Neural progenitor cell (in vitro differentiated cells): ENCODE data around the gene PLVAP.

Experiments used
- CTCF ChIP-seq: fragments of 200-600 bp; sonication (generic); IDR thresholded peaks from 2 replicates; pipeline ENCODE4 v1.5.1; 2017; ENCODE audit warnings: antibody characterized with exemption, mild to moderate bottlenecking
- EZH2 ChIP-seq: fragments of 200-600 bp; sonication (generic); IDR thresholded peaks from 2 replicates; pipeline ENCODE4 v1.6.1; 2017; ENCODE audit warnings: antibody characterized with exemption, mild to moderate bottlenecking, moderate library complexity

GRCh38 chr19:17303940-17304267 lies 73.2 kb downstream of the PLVAP start:
- no peak for TF ChIP-seq CTCF
- no peak for TF ChIP-seq EZH2
